GM21786 (cell line): ENCODE data around the gene PPM1N.
"Not testable (repeated sequence)": the region's sequence is repeated elsewhere in the genome, so short reads cannot be mapped to it uniquely, and the experiment has no call there.

Experiments
- ATAC-seq: cut with Tn5 transposase; IDR thresholded peaks from one replicate; pipeline ENCODE4 v1.9.1; 2021; ENCODE audit not compliant: unreplicated experiment

Gene PPM1N

DNA sequence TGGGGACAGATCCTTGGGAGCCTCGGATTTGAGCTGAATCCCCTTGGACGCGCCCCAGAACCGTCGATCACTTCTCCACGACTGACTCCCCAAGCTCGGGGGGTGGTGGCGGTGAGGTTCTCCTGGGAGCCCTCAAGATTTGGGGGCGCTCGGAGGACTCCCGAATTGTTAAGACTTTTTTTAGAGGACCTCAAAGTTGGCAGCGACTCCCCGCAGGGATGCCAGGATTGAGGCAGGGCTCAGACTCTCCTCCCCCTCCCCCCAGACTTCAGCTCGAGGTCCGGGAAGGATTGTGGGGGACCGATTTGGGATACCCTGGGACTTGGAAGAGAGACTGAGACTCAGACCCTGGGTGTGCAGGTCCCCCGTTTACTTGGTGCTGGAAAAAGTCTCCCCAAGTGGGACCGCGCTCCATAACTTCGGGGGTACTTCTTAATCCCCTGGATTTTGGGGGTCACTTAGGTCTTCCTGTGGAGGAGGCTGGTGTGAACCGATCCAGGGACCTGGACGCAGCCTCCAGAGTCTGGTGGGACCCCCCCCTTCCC, 9.7 kb downstream of the PPM1N start:
- ATAC-seq, result no peak

GRCh38 chr19:45508417-45508860, 10.2 kb downstream of the PPM1N start:
- ATAC-seq, result no peak

DNA sequence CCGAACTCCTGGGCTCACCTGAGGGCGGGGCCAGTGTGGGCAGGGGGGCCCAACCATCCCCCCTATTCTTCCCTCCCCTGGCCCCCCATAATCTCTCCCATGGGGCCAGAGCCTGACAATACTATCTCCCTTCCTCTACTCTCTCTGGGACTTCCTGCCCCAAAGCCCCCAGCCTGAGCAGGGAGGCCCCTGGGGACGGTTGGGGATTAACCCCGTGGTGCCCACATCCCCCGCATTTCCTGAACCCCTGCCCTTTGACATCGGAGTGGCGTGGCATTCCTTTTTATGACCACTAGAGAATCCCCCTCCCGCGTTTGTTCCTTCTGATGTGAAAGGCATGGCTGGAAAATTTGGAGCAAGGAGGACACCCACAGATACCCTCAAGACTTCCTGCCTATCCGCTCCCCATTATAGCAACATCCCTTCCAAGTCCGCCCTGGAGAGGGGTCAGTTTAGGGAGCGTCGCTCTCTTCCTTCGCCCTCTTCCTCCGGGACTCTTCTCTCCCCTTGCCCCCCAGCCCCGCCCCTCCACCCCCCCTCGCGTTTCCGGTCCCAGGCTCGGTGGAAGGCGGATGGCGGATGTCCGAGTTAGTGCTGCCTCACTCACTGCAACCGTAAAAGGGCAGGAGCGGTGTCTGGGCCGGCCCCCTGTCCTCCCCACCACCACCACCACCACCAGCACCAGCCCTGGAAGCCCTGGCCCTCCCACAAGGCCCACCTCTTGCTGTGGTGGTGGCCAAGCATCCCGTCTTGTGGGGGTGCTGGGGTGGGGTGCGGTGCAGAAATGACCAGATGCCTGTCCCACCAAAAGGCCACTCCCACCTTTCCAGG, 10.8 kb downstream of the PPM1N start:
- ATAC-seq, result peak; percentile 27

DNA sequence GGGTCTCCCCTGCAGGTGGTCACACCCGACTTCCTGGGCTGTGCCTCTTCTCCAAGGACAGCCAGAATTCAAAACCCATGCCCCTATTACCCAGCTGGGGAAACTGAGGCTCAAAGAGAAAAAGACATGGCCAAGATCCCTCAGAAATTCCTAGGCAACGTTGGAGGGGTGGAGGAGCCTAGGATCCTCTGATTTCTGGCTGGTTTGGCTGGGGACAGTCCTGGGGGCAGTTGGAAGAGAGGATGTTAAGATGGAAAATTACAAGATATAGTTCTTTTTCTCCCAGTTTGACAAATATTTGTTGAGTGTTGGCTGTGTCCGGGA, 11.4 kb downstream of the PPM1N start:
- no peak for ATAC-seq

- ATAC-seq, result not testable (repeated sequence)
Observed at GRCh38 chr19:45510352-45510751, 12.1 kb downstream of the PPM1N start.

- no peak for ATAC-seq
Observed at GRCh38 chr19:45511074-45511473, 12.8 kb downstream of the PPM1N start.

DNA sequence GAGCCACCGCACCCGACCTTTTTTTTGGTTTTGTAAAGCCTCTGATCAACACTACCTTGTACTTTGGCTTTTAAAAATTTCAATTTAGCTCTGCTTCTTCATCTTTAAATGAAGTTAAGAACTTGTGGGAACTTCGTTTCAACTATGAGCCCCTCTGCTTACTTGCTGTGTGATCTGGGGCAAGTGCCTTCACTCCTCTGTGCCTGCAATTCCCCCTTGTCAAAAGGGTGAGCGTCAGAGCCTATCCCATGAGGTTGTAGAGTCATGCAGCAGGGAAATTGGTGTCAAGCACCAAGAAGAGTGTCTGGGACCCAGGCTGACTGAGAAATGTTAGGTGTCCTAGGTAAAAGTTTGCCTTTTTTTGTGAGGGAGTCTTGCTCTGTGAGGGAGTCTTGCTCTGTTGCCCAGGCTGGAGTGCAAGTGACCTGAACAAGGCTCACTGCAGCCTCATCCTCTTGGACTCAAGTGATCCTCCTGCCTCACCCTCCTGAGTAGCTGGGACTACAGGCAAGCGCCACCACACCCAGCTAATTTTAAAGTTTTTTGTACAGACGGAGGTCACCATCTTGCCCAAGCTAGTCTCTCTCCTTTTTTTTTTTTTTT, 14.7 kb downstream of the PPM1N start:
- no peak for ATAC-seq

DNA sequence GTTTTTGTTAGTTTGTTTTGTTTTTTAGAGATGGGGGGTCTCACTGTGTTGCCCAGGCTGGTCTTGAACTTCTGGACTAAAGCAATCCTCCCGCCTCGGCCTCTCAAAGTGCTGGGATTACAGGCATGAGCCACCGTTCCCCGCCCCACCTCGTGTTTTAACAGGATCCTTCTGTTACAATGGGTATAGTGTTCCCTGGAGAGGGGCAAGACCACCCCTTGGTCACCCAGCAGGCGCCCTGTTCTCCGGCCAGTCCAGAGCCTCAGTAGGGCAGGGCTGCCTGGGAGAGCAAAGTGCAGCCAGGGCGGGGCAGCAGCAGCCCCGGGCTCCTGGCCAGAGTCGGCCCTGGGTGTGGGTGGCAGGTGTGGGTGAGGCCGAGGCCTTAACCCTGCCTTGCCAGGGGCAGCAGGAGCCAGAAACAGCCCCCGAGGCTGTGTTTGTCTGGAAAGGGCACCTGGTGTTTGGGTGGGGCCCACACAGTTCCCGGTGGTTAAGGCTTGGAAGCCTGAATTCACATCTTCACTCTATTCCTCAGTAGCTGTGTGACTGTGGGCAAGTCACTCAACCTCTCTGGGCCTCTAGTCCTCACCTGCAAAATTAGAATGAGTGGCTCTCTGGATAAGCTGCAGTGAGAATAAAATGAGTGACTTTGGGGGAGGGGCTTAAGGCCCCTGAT, 16.3 kb downstream of the PPM1N start:
- no peak for ATAC-seq

- no peak for ATAC-seq
Observed at GRCh38 chr19:45515081-45515624, 16.9 kb downstream of the PPM1N start.

DNA sequence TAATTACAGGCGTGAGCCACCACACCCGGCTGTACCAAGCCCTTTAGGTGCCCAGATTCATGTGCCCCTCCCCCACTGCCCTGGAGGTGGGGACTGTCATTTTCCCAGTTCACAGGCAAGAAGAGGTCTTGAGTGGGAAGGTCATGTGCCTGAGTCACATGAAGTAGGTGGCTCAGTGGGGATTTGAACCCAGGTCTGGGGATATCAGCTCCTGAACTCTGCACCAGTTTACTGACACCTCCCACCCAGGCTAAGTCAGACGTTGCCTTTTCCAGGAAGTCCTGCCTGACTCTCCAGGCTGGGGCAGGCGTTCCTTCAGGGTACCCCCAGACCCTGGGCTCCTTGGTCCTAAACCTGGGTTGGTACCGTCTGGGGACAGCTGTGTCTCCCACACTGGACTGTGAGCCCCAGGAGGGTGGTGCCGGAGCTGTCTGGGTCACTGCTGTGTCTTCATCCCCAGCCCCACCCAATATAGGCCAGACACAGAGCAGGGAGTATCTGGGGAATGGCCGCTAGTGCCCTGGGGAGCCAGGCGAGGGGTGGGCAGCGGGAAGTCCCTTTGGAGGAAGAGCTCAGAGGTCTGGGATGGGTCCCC, 17.7 kb downstream of the PPM1N start:
- ATAC-seq, result no peak

- no peak for ATAC-seq
Observed at GRCh38 chr19:45517238-45517637, 19.0 kb downstream of the PPM1N start.

GRCh38 chr19:45517641-45518468, 19.6 kb downstream of the PPM1N start:
- ATAC-seq, result no peak

DNA sequence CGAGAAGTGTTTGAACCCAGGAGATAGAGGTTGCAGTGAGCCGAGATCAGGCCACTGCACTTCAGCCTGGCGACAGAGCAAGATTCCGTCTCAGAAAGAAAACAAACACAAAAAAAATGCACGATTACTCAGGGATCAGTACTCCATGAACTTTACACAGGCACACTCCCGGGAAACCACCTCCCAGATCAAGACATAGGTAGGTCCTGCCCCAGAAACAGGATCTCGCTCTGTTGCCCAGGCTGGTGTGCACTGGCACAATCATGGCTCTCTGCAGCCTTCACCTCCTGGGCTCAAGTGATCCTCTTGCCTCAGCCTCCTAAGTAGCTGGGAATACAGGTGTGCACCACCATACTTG, 20.2 kb downstream of the PPM1N start:
- ATAC-seq, result no peak

DNA sequence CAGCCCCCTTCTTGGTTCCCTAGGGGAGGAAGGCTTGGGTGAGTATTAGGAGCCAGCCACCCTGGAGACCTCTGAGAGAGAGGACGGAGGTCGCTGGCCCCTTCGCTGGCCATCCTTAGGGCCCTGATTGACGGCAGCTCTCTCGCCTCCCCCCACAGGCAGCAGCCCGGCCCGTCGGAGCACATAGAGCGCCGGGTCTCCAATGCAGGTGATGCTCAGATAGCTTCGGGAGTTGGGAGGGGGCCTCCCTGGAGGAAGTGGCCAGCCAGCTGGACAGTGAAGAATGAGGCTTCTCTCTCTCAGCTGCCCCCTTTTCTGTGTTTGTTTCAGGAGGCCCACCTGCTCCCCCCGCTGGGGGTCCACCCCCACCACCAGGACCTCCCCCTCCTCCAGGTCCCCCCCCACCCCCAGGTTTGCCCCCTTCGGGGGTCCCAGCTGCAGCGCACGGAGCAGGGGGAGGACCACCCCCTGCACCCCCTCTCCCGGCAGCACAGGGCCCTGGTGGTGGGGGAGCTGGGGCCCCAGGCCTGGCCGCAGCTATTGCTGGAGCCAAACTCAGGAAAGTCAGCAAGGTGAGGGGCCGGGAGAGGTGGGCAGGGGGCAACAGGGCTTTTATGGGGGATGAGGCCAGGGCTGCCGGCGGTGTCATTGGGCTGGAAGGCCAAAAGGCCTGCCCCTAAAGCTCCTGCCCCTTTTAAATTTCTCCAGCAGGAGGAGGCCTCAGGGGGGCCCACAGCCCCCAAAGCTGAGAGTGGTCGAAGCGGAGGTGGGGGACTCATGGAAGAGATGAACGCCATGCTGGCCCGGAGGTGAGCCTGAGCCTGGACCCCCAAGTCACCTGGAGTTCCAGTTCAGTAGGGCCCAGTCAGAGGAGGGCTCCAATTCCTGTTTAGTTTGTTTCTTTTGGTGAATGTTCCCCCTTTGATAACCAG, 24.0 kb downstream of the PPM1N start:
- ATAC-seq, result no peak

DNA sequence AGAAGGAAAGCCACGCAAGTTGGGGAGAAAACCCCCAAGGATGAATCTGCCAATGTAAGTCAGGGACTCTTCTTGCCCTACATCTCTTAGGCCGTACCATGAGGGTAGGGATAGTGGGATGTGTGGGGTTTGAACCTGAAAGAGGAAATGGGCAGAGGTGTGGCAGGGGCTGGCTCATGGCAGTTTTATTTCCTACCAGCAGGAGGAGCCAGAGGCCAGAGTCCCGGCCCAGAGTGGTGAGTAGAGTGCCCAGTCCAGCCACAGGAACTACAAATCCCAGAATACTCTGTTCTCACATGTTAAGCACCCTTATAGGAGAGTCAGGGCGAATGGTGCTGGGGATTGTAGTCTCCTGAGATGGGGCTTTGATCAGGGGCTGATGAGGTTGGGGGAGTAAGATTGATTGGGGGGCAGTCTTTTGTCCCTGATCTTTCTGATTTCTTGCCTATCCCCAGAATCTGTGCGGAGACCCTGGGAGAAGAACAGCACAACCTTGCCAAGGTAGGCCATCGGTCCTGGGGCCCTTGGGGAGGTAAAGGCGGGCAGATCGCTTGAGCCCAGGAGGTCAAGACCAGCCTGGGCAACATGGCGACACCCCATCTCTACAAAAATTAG, 25.5 kb downstream of the PPM1N start:
- peak; percentile 86 for ATAC-seq

DNA sequence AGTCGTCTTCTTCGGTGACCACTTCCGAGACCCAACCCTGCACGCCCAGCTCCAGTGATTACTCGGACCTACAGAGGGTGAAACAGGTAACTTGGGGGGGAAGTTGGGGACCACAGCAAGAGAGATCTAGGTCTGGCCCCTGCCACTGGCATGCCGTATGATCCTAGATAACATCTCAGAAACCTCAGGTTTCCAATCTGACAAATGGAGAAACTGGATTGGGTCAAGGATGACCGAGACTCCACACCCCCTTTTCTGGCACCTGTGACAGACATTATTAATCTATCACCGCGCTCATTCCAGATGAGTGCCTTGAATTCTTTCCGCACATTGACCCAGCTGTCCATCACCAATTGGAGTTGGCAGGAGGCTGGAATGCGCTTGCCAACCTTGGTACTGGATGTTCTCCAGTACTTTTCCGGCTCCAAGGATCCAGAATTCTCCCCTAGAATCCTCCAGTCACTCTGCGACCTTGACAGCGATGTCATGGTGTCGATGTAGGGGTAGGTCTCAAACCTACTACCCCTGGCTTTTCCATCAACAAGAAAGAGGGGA, 26.4 kb downstream of the PPM1N start:
- no peak for ATAC-seq

DNA sequence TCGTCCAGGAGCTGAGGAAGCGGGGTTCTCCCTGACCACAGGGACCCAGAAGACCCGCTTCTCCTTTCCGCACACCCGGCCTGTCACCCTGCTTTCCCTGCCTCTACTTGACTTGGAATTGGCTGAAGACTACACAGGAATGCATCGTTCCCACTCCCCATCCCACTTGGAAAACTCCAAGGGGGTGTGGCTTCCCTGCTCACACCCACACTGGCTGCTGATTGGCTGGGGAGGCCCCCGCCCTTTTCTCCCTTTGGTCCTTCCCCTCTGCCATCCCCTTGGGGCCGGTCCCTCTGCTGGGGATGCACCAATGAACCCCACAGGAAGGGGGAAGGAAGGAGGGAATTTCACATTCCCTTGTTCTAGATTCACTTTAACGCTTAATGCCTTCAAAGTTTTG, 27.9 kb downstream of the PPM1N start:
- ATAC-seq, result no peak

DNA sequence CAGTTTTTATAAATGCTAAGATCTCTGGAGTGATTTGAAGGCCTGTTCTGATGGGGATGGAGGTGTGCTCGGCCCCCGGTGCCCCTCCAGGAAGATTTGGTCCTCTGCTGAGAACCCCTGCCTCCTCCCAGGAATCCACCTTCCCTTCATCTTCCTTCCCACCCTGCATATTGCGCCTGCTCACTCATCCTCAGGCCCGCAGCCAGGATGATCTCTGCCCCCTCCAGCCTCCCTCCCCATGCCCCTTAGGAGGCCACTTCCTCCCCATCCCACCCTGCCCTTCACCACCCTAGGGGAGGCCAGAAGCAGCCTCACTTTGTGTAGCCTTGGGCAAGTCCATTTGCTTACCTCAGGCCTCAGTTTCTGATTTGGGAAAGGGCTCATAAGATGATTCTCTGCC, 28.7 kb downstream of the PPM1N start:
- ATAC-seq, result no peak

DNA sequence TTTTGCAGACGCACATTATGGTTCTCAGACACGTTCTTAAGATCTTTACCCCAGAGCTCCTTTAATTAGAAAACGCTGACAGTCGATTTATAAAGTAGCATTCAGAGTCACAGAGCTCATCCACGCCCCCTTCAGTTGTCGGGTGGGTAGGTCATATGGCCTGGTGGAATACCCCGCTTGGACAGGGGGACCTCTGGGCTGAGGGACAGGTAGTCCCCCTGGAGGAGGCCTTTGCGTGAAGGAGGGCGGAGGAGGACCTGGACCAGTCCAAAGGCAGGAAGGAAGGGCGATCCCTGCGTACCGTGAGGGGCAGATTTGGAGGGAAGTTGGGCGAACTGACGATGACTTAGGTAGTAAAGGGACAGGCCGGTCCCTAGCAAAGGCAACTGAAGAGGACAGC, 29.5 kb downstream of the PPM1N start:
- ATAC-seq, result no peak
